Right lobe of liver (tissue), 6 donors: Measurements from ENCODE around the gene RORC. TPM values are rescaled to one million over a fixed set of nuclear protein-coding genes. Genes with fewer than 3 reads are reported as not detected.

ENCODE experiments used
- ATAC-seq, 4 donors: fragments of 200-7000 bp; cut with Tn5 transposase; one replicate each; pipeline ENCODE4 v1.9.1; 2020; ENCODE audit warnings: mild to moderate bottlenecking in 4 of 4, moderate library complexity in 4 of 4
- DNase-seq, 3 donors: peaks; one replicate each; pipeline ENCODE4 v3.0.0-alpha.2; 2020
- H3K27ac ChIP-seq, 3 donors: fragments of 200-600 bp; one replicate each; pipeline ENCODE4 v1.8.0; 2022
- H3K27me3 ChIP-seq, 2 donors: fragments of 200-600 bp; one replicate each; pipeline ENCODE4 v1.8.0; 2022
- H3K36me3 ChIP-seq, 4 donors: fragments of 200-600 bp; sonication (generic) in 1 of 4; one replicate each; pipeline versions ENCODE4 v1.5.1 to v1.8.0; 2017 to 2022; ENCODE audit warnings: control low read depth in 1 of 4
- H3K4me1 ChIP-seq, 4 donors: fragments of 200-600 bp; sonication (generic) in 1 of 4; one replicate each; pipeline versions ENCODE4 v1.5.1 to v1.8.0; 2017 to 2022; ENCODE audit warnings: control low read depth in 1 of 4
- H3K4me3 ChIP-seq, 3 donors: fragments of 200-600 bp; one replicate each; pipeline ENCODE4 v1.8.0; 2022
- H3K9me3 ChIP-seq, 4 donors: fragments of 200-600 bp; sonication (generic) in 1 of 4; one replicate each; pipeline versions ENCODE4 v1.5.1 to v1.8.0; 2017 to 2022; ENCODE audit warnings: control low read depth in 1 of 4
- POLR2A ChIP-seq: fragments of 450-650 bp; IDR thresholded peaks from one replicate; pipeline ENCODE4 v1.6.1; 2017; ENCODE audit warnings: antibody characterized with exemption, mild to moderate bottlenecking
- WGBS: methylation state at CpG from one replicate; pipeline ENCODE4 v1.1.6; 2018; ENCODE audit warnings: low coverage, low lambda C conversion rate; ENCODE audit not compliant: insufficient coverage; ENCODE audit errors: missing lambda C conversion rate; 5-methylcytosine and 5-hydroxymethylcytosine counted together
- intact Hi-C, 2 donors: fragments of 100-400 bp; cut with DNase I; formaldehyde crosslinking; loops; one replicate each; pipeline versions ENCODE4 v1.11.2 to v1.14.1; 2022
- total RNA-seq, 6 experiments: library from RNA; depleted of rRNA in 2 of 6; stranded (reverse); fragments of >200 nt in 2 of 6; fragmentation: NEBNext Ultra II Directional in 3 of 6; extraction: Animal tissue kit (Norgen Biotek cat#: 25700) in 3 of 6; gene quantifications; one replicate each; pipeline versions ENCODE4 v1.1.0 to v1.2.4, GENCODE V29; 2016 to 2023
- TF ChIP-seq, protein P1 (sequence below), 4 donors: fragments of 200-600 bp in 3 of 4; fragments of 450-650 bp in 1 of 4; IDR thresholded peaks; one replicate each; pipeline versions ENCODE4 v1.5.1 to v1.8.0; 2016 to 2022; ENCODE audit warnings: antibody characterized with exemption in 4 of 4, mild to moderate bottlenecking in 2 of 4
- donor health status: DM: no; HTN: yes; CAD: no.
- donor health status: DM: no; HTN: no; CAD: no.
- donor health status: DM: no; HTN: no; CAD: no.
- donor health status: DM: no; HTN: yes; CAD: no.
- donor health status: DM: no; HTN: yes; CAD: no.

The RORC gene
- total RNA-seq, 6 experiments from 2014 or later = 13.3 to 33.9 (median 21.5) TPM

DNA sequence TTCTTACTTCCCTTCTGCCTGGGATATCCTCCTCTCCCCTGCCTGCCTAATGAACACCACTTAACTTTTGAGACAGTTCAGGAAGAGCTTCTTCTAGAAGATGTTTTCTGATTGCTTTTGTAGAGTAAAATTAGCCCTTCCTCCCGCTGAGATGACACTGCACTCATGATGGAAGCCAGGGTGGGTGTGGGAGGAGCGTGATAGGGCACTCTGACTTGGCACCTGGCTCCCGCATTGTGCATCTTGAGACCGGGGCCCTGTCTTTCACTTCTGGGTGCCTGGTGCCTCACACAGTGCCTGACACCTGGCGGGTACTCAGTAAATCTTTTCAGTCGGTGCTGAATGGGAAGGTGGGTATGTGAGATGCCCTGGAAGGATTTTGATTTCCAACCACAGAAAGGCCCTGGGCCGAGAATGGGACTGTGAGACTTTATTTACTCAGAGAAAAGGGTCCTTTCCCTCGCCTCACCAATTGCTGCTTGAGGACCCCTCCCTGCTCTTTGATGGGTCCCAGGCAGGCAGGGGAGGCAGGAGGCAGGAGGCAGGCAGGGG, 15.2 kb upstream of the RORC start:
- Histone ChIP-seq H3K4me3 (no peak overlapping the region), H3K27ac (no peak overlapping the region), H3K9me3 (no peaks in the 10 kb centered on the region), H3K4me1 (no peaks in the 10 kb centered on the region), H3K27me3 (no peaks in the 10 kb centered on the region), H3K36me3 (no peaks in the 10 kb centered on the region)
- ATAC-seq = no peak
- TF ChIP-seq, protein P1, sequence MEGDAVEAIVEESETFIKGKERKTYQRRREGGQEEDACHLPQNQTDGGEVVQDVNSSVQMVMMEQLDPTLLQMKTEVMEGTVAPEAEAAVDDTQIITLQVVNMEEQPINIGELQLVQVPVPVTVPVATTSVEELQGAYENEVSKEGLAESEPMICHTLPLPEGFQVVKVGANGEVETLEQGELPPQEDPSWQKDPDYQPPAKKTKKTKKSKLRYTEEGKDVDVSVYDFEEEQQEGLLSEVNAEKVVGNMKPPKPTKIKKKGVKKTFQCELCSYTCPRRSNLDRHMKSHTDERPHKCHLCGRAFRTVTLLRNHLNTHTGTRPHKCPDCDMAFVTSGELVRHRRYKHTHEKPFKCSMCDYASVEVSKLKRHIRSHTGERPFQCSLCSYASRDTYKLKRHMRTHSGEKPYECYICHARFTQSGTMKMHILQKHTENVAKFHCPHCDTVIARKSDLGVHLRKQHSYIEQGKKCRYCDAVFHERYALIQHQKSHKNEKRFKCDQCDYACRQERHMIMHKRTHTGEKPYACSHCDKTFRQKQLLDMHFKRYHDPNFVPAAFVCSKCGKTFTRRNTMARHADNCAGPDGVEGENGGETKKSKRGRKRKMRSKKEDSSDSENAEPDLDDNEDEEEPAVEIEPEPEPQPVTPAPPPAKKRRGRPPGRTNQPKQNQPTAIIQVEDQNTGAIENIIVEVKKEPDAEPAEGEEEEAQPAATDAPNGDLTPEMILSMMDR (IDR thresholded peaks at IDR 0.05) = no peak
- no peak for TF ChIP-seq POLR2A
- intact Hi-C loops = loop anchor here in 1 of 2 donors (10.0 kb wide), 1 partner anchor 262 kb away; no protein-coding TSS in a partner anchor
- 65% methylated on average over 2 of the region's 8 CpGs for WGBS
- DNase-seq = peak in 1 of 3 donors; percentile 18

DNA sequence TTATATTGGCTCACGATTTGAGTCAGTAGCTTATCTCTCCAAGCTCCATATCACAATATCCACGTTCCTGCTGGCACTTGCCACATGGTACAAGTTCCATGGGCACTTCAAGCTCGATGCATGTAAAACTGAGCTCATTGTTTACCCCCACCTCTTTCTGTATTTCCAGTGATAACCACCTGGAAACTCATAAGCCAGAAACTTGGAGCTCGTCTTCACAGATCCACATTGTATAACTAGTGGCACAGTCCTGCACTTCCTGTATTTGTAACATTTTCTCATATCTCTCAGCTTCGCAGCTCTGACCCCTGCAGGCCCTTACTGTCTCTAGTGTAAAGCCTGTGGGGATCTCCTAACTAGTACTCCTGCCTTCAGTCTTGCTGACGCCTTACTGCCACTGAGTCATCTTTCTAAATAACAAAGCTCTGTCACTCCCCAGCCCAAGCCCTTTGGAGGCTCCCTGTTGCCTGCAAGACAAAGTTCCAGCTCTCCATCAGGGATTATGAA, 14.5 kb upstream of the RORC start:
- ATAC-seq = peak in 1 of 4 donors; percentile 15

DNA sequence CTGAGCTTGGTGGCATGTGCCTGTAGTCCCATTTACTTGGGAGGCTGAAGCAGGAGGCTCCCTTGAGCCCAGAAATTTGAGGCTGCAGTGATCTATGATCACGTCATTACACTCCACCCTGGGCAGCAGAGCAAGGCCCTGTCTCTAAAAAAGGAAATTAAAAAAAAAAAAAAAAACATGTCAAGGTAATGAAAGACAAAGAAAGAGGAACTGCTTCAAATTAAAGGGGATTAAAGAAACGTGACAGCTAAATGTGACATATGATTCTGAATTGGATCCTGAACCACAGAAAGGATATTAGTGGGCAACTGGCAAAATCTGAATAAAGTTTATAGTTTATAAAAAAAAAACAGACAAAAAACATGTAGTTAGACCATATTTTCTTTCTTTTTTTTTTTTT, 11.8 kb upstream of the RORC start:
- no peaks in the 10 kb centered on the region for H3K27me3 ChIP-seq
- H3K27ac ChIP-seq = no peak overlapping the region
- H3K9me3 ChIP-seq = no peaks in the 10 kb centered on the region
- TF ChIP-seq, protein P1 (IDR thresholded peaks at IDR 0.05) = no peak
- H3K4me3 ChIP-seq = no peak overlapping the region
- H3K36me3 ChIP-seq = no peaks in the 10 kb centered on the region
- peaks cover 0 to 16% (median 3%) of the 10 kb centered on the region in 4 donors for H3K4me1 ChIP-seq
- WGBS = 59% methylated on average over 2 of the region's 2 CpGs
- ATAC-seq = no peak
- intact Hi-C loops = loop anchor here in 1 of 2 donors (10.0 kb wide), 1 partner anchor 259 kb away; no protein-coding TSS in a partner anchor
- DNase-seq = no peak

More for the DNA sequence above, 14.5 kb upstream of the RORC start:
- 53% methylated on average over 5 of the region's 6 CpGs for WGBS
- intact Hi-C loops = loop anchor here in 1 of 2 donors (10.0 kb wide), 1 partner anchor 261 kb away; no protein-coding TSS in a partner anchor
- DNase-seq = peak in 1 of 3 donors; percentile 6
- H3K36me3 ChIP-seq = no peaks in the 10 kb centered on the region
- no peak for TF ChIP-seq POLR2A
- TF ChIP-seq, protein P1 (IDR thresholded peaks at IDR 0.05) = no peak
- no peak overlapping the region for H3K27ac ChIP-seq
- no peaks in the 10 kb centered on the region for H3K27me3 ChIP-seq
- H3K4me1 ChIP-seq = no peaks in the 10 kb centered on the region
- no peaks in the 10 kb centered on the region for H3K9me3 ChIP-seq
- no peak overlapping the region for H3K4me3 ChIP-seq

DNA sequence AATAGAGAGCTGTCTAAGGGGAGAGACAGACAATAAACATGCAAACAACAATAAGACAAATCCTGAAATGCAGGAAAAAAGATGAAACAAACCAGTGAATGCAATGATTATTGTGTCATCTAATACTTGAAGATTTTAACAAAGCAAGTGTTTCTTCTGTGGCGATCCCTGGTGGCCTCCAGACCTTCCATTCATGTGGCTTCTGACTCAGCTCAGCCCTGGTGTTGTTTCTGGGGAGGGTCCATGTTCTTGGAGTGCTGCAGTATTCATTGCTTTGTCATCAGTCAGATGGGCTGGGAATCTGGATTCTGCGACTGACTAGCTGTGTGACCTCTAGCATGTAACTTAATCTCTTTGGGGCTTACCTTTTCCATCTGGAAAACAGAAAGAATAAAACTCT, 9.5 kb upstream of the RORC start:
- intact Hi-C loops = loop anchor here in 1 of 2 donors (10.0 kb wide), 1 partner anchor 256 kb away; no protein-coding TSS in a partner anchor
- no peak for ATAC-seq

More for the DNA sequence above, 9.5 kb upstream of the RORC start:
- Histone ChIP-seq H3K36me3 (no peaks in the 10 kb centered on the region), H3K4me1 (peaks cover 0 to 24% (median 4%) of the 10 kb centered on the region in 4 donors), H3K27me3 (no peaks in the 10 kb centered on the region), H3K27ac (no peak overlapping the region), H3K9me3 (no peaks in the 10 kb centered on the region), H3K4me3 (no peak overlapping the region)
- 100% methylated on average over 2 of the region's 2 CpGs for WGBS
- TF ChIP-seq, protein P1 (IDR thresholded peaks at IDR 0.05) = no peak
- TF ChIP-seq POLR2A = no peak
- DNase-seq = no peak
